ENCODE results near the gene ERN1.

DNA sequence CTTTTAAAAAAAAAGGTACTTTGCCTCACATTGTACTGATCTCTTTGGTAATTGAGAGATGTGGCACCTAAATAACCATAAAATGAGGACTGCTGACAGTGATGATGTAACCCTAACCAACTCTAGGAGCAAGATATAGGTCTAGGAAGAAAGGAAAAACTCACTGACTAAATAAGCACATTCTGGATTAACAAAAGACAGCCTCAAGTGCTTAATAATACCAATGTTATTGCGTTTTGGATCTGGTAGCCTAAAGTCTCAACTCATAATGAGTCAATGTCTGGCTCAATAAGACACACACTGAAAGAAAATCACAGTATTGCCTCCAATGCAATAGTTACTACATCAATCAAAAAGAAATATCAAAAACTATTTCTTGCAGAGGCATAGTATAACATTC is 3.0 kb downstream of the ERN1 start:
- TF ChIP-seq, protein P1, sequence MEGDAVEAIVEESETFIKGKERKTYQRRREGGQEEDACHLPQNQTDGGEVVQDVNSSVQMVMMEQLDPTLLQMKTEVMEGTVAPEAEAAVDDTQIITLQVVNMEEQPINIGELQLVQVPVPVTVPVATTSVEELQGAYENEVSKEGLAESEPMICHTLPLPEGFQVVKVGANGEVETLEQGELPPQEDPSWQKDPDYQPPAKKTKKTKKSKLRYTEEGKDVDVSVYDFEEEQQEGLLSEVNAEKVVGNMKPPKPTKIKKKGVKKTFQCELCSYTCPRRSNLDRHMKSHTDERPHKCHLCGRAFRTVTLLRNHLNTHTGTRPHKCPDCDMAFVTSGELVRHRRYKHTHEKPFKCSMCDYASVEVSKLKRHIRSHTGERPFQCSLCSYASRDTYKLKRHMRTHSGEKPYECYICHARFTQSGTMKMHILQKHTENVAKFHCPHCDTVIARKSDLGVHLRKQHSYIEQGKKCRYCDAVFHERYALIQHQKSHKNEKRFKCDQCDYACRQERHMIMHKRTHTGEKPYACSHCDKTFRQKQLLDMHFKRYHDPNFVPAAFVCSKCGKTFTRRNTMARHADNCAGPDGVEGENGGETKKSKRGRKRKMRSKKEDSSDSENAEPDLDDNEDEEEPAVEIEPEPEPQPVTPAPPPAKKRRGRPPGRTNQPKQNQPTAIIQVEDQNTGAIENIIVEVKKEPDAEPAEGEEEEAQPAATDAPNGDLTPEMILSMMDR (IDR thresholded peaks at IDR 0.05; ENCODE audit: insufficient read depth, low read length), result no peak
- TF ChIP-seq GABPA (IDR thresholded peaks at IDR 0.05; ENCODE audit: low read depth) (no peak), POLR2AphosphoS5 (IDR thresholded peaks at IDR 0.05; ENCODE audit: low read depth) (no peak), SPI1 (IDR thresholded peaks at IDR 0.05; ENCODE audit: borderline replicate concordance, low read depth) (no peak)
- TF ChIP-seq, protein P2, sequence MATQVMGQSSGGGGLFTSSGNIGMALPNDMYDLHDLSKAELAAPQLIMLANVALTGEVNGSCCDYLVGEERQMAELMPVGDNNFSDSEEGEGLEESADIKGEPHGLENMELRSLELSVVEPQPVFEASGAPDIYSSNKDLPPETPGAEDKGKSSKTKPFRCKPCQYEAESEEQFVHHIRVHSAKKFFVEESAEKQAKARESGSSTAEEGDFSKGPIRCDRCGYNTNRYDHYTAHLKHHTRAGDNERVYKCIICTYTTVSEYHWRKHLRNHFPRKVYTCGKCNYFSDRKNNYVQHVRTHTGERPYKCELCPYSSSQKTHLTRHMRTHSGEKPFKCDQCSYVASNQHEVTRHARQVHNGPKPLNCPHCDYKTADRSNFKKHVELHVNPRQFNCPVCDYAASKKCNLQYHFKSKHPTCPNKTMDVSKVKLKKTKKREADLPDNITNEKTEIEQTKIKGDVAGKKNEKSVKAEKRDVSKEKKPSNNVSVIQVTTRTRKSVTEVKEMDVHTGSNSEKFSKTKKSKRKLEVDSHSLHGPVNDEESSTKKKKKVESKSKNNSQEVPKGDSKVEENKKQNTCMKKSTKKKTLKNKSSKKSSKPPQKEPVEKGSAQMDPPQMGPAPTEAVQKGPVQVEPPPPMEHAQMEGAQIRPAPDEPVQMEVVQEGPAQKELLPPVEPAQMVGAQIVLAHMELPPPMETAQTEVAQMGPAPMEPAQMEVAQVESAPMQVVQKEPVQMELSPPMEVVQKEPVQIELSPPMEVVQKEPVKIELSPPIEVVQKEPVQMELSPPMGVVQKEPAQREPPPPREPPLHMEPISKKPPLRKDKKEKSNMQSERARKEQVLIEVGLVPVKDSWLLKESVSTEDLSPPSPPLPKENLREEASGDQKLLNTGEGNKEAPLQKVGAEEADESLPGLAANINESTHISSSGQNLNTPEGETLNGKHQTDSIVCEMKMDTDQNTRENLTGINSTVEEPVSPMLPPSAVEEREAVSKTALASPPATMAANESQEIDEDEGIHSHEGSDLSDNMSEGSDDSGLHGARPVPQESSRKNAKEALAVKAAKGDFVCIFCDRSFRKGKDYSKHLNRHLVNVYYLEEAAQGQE (IDR thresholded peaks at IDR 0.05; ENCODE audit: insufficient replicate concordance, low read depth), result no peak

Measured in HL-60 (cell line).